NT2/D1 (cell line): Measurements from ENCODE around the gene DOCK3.

ENCODE experiments used
- DNase-seq: peaks from one replicate; pipeline ENCODE4 v3.0.0-alpha.2; 2011; ENCODE audit warnings: low read depth, low spot score
- H3K27me3 ChIP-seq: 2 replicates; pipeline ENCODE4 v1.6.0; 2011; ENCODE audit warnings: mild to moderate bottlenecking; ENCODE audit not compliant: insufficient read length, insufficient read depth
- H3K36me3 ChIP-seq: 2 replicates; pipeline ENCODE4 v1.6.1; 2011; ENCODE audit warnings: mild to moderate bottlenecking, low read length, mixed read lengths; ENCODE audit not compliant: insufficient read depth, insufficient read length
- H3K4me1 ChIP-seq: 2 replicates; pipeline ENCODE4 v1.5.1; 2011; ENCODE audit not compliant: insufficient read depth, insufficient read length
- H3K4me3 ChIP-seq: 2 replicates; pipeline ENCODE4 v1.5.1; 2011; ENCODE audit warnings: low read depth; ENCODE audit not compliant: insufficient read length
- H3K9ac ChIP-seq: 2 replicates; pipeline ENCODE4 v1.6.0; 2011; ENCODE audit warnings: low read depth; ENCODE audit not compliant: insufficient read length
- H3K9me3 ChIP-seq: 2 replicates; pipeline ENCODE4 v1.5.1; 2011; ENCODE audit warnings: mild to moderate bottlenecking, low read length; ENCODE audit not compliant: insufficient read depth
- SUZ12 ChIP-seq: IDR thresholded peaks from 2 replicates; pipeline ENCODE4 v1.6.1; 2011; ENCODE audit not compliant: insufficient read length, insufficient read depth; ENCODE audit errors: extremely low read depth
- YY1 ChIP-seq: IDR thresholded peaks from 2 replicates; pipeline ENCODE4 v1.6.1; 2011; ENCODE audit not compliant: insufficient read length, insufficient read depth
- ZNF274 ChIP-seq: IDR thresholded peaks from 2 replicates; pipeline ENCODE4 v1.6.1; 2011; ENCODE audit warnings: mild to moderate bottlenecking, low read depth, low read length

Gene DOCK3

GRCh38 chr3:51375571-51375970 is 700.8 kb downstream of the DOCK3 start:
- no peak overlapping the region for H3K9ac ChIP-seq
- H3K27me3 ChIP-seq, result no peaks in the 10 kb centered on the region
- H3K9me3 ChIP-seq, result peaks cover 5% of the 10 kb centered on the region; the same call in 1 of the 2 replicates
- peaks cover 4% of the 10 kb centered on the region for H3K4me1 ChIP-seq
- H3K36me3 ChIP-seq, result peaks cover 4% of the 10 kb centered on the region
- no peak overlapping the region for H3K4me3 ChIP-seq
- TF ChIP-seq YY1 (no peak), ZNF274 (no peak), SUZ12 (no peak)
- no peak for DNase-seq

- no peak for DNase-seq
- Histone ChIP-seq H3K9me3 (no peaks in the 10 kb centered on the region), H3K36me3 (peaks cover 4% of the 10 kb centered on the region), H3K4me1 (peaks cover 6% of the 10 kb centered on the region), H3K4me3 (no peak overlapping the region), H3K9ac (no peak overlapping the region), H3K27me3 (no peaks in the 10 kb centered on the region)
- TF ChIP-seq SUZ12, result no peak
- no peak for TF ChIP-seq ZNF274
- TF ChIP-seq YY1, result no peak
Measured at GRCh38 chr3:51378065-51378464, 703.3 kb downstream of the DOCK3 start.

GRCh38 chr3:51378726-51379125 is 704.0 kb downstream of the DOCK3 start:
- Histone ChIP-seq H3K36me3 (peaks cover 4% of the 10 kb centered on the region), H3K9ac (no peak overlapping the region), H3K4me3 (no peak overlapping the region), H3K4me1 (peaks cover 6% of the 10 kb centered on the region), H3K9me3 (no peaks in the 10 kb centered on the region), H3K27me3 (no peaks in the 10 kb centered on the region)
- DNase-seq, result no peak
- TF ChIP-seq YY1 (no peak), ZNF274 (no peak), SUZ12 (no peak)

- Histone ChIP-seq H3K4me1 (peaks cover 6% of the 10 kb centered on the region), H3K27me3 (no peaks in the 10 kb centered on the region), H3K4me3 (no peak overlapping the region), H3K9ac (no peak overlapping the region), H3K36me3 (peaks cover 4% of the 10 kb centered on the region), H3K9me3 (no peaks in the 10 kb centered on the region)
- no peak for DNase-seq
- TF ChIP-seq SUZ12 (no peak), ZNF274 (no peak), YY1 (no peak)
Measured at GRCh38 chr3:51379301-51379700, 704.6 kb downstream of the DOCK3 start.

- Histone ChIP-seq H3K27me3 (no peaks in the 10 kb centered on the region), H3K9me3 (no peaks in the 10 kb centered on the region), H3K36me3 (no peaks in the 10 kb centered on the region), H3K4me1 (peaks cover 6% of the 10 kb centered on the region), H3K9ac (no peak overlapping the region), H3K4me3 (no peak overlapping the region)
- DNase-seq, result no peak
- no peak for TF ChIP-seq YY1
- no peak for TF ChIP-seq ZNF274
Measured at GRCh38 chr3:51379746-51380455, 705.2 kb downstream of the DOCK3 start.

- Histone ChIP-seq H3K27me3 (no peaks in the 10 kb centered on the region), H3K9me3 (no peaks in the 10 kb centered on the region), H3K9ac (no peak overlapping the region), H3K4me1 (peaks cover 6% of the 10 kb centered on the region), H3K36me3 (peaks cover 2% of the 10 kb centered on the region), H3K4me3 (no peak overlapping the region)
- no peak for DNase-seq
- TF ChIP-seq YY1, result no peak
- TF ChIP-seq SUZ12, result no peak
- no peak for TF ChIP-seq ZNF274
Measured at GRCh38 chr3:51380601-51381332, 706.0 kb downstream of the DOCK3 start.

- Histone ChIP-seq H3K4me1 (peaks cover 6% of the 10 kb centered on the region), H3K27me3 (no peaks in the 10 kb centered on the region), H3K4me3 (no peak overlapping the region), H3K9me3 (no peaks in the 10 kb centered on the region), H3K9ac (no peak overlapping the region), H3K36me3 (peaks cover 8% of the 10 kb centered on the region)
- no peak for DNase-seq
- TF ChIP-seq SUZ12, result no peak
- no peak for TF ChIP-seq YY1
- TF ChIP-seq ZNF274, result no peak
Measured at GRCh38 chr3:51381333-51381705, 706.6 kb downstream of the DOCK3 start.
